GM21390 (cell line): Measurements from ENCODE around the gene IL12RB2.
A peak's percentile ranks its signal among the peaks of the same experiment; 100 is the strongest.

Experiments
- ATAC-seq: cut with Tn5 transposase; IDR thresholded peaks from one replicate; pipeline ENCODE4 v1.9.1; 2021; ENCODE audit not compliant: unreplicated experiment

IL12RB2 gene

DNA sequence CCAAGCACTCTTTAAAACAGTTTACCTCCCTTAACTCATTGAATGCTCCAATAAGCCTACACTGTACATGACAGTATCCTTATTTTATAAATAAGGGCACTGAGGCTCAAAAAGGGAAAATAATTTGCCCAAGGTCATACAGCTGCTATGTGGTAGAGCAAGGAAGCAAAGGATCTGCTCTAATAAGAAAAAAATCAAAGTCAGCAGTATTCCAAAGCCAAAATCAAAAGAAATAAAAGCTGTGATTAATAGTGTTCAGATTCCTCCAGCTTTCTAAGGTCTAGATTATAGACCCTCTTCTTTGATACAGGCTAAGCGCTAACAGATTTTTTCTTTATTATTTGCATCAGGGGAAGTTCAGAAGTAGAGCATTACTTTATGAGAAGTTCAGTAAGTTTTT is 39.3 kb downstream of the IL12RB2 start:
- no peak for ATAC-seq

DNA sequence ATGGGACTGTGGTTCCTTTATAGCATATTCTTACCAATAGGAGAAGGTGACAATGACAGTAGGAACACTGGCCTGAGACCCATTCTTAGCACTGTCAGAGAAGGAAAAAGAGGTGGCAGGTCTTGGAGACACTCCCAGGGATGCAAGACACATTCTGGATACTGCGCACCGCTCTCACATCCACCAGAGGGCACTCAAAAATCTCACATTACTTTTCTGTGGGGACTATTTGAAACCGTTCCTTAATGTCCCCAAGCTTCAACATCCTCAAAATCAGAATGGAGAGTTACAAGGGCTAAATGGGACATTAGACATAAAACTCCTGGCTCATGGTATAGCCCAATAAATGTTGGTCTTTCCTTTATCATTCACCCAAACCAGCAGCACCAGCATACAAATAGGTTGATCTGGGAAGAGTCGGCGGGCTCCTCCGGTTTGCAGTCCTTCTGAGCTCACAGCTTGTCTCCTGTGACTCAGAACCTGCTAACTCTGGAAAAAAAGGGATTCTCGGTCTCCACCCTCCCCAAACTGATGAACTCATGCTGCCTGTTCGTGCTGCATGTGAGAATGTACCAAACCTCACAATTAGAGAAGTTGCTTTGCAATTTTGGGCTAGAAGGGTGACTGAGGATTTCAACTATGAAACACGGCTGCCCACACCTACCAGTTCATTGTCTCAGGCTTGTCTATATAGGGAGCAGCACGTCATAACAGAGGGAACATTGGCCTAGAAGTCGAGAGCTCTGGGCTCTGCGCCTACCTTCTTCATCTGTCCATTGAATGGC is 40.2 kb downstream of the IL12RB2 start:
- no peak for ATAC-seq

DNA sequence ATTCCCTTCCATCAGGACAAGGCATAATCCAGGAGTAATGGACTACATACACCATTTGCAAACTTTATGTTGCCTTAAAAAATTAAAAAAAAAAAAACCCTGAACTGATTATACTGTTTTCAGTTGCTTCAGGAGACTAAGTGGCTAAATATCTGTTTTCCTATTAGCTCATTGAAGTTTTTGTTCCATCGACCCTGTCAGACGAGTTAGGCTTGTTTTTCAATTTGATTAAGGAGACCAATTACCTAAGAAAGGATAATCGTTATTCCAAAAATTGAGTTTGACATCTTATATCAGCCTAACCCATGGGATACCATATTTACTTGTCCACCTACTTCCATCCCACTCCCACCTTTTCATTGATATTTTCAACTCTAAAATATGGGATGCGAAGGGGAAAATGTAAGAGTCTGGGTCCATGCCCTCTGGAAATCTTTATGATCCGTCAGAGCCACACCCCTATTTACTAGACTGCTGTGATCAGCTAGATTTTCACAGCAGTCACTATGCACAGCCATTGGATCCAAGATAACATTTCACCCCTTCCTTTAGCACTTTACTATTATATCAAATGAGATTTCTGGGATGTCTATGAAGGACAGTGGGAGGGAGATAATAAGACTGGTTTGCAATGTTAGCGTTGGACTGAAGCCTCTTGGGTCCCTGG is 41.0 kb downstream of the IL12RB2 start:
- no peak for ATAC-seq

DNA sequence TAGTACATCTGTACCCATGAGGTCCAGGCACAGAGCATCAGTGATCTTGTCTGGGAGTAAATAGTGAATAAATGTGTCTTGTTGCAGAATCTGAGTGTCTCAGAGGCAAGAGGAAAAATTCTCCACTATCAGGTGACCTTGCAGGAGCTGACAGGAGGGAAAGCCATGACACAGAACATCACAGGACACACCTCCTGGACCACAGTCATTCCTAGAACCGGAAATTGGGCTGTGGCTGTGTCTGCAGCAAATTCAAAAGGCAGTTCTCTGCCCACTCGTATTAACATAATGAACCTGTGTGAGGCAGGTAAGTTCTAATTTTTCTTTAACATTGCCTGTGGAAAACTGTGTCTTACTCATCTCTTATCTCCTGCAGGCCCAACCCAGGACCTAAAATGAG is 43.1 kb downstream of the IL12RB2 start:
- peak; percentile 58 for ATAC-seq

DNA sequence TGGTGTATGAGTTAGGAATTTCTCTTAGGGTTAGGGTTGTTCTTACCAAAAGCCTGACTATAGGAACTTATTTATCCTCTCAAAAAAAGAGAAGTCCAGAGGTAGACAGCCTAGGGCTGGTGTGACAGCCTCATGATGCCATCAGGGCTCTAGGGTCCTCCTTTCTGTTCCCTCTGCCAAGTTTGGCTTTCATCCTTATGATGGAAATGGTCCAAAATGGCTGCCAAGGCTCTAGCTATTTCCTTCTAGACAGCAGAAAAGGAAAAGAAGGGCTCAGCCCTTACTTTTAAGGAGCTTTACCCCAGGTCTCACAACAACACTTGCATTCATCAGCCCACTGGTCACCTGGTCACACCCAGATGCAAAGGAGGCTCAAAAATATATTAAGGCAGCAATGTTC is 44.5 kb downstream of the IL12RB2 start:
- ATAC-seq = no peak

DNA sequence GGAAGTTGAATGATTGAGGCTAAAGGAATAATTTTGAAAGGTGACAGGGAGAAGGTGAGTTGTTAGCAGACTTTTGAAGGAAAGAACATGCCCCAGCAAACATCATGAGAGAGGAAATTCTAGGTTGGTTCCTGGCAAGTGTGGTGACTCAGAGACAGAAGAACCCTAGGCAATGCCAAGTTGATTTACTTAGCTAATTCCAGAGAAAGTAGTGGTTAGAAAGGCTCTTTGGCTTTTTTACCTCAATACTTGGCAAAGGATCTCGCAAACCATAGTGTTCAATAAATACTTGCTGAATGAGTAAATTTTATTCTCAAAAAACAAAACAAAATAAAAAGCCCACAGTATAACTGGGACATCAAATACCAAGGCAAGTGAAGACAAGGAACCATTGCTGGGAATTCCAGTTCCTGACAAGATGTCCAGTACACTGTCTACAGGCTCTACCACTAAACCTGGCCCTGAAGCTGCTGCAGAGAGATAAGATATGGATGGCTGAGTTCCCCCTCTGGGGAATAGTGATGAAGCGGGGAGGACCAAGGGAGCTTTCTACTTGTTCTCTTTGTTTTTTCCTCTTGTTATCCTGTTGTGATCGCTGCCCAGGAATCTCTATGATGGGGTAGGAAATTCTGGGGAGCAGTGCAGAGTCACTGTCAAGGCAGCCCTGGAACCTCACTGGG is 48.2 kb downstream of the IL12RB2 start:
- no peak for ATAC-seq

DNA sequence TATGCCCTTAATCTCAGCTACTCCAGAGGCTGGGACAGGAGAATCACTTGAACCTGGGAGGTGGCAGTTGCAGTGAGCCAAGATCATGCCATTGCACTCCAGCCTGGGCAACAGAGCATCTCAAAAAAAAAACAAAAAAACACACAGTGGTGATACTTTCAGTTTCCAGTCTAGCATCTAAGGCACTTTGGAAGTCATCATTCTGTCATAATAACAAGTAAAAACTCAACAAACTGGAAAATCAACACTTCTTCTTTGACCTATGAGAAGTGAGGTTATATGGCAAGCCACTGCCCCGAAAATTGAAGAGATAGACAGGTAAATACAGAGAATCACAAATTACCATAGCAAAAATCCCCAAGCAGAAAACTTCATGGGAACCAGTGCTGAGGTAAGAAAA is 51.9 kb downstream of the IL12RB2 start:
- no peak for ATAC-seq

DNA sequence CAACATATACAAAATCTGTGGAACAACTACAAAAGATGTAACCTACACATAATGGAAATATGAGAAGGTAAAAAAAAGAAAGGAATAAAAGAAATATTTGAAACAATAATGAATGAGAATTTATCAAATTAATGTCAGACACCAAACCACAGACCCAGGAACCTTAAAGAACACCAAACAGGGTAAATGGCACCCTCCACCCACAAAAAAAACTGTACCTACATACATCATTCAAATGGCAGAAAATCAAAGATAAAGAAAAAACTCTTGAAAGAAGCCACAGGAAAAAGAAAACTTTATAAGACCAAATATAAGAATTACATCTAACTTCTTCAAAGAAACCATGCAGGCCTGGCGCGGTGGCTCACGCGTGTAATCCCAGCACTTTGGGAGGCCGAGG is 54.0 kb downstream of the IL12RB2 start:
- ATAC-seq = no peak

DNA sequence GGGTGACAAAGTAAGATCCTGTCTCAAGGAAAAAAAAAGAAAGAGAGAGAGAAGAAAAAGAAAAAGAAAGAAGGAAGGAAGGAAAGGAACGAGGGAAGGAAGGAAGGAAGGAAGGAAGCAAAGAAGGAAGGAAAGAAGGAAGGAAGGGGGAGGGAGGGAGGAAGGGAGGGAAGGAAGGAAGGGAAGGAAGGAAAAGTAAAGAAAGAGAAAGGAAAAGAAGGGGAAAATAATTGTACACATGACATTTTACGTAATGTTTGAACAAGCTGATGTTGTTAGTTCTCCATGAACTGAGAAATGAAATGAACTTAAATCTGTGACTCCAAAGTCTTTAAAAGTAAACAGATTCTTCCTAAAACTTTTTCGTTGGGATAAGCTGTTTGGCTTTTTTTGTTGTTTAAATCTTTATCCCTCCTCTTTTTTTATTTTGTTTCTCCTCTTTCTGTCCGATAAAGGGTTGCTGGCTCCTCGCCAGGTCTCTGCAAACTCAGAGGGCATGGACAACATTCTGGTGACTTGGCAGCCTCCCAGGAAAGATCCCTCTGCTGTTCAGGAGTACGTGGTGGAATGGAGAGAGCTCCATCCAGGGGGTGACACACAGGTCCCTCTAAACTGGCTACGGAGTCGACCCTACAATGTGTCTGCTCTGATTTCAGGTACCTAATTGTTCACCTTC is 59.8 kb downstream of the IL12RB2 start:
- ATAC-seq = no peak

DNA sequence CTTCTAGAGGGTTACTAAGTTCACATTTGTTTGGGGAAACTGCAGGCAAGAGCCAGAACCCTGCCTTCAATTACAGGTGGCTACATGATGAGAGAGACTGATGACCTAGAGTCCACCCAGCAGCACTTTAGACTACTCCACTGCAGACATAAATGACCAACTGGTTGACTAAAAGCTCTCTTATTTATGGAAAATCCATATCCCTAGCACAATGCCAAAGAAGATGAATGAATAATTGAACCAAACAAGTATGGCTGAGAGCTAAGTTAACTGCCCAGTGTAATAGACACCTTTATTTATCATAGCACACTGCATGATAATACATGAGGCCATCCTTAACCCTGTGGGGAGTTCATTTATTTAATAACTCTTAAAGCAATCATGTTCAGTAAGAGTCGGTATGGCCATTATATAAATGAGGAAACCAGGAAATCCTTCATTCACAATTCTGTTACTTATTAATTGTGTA is 60.4 kb downstream of the IL12RB2 start:
- ATAC-seq = no peak

DNA sequence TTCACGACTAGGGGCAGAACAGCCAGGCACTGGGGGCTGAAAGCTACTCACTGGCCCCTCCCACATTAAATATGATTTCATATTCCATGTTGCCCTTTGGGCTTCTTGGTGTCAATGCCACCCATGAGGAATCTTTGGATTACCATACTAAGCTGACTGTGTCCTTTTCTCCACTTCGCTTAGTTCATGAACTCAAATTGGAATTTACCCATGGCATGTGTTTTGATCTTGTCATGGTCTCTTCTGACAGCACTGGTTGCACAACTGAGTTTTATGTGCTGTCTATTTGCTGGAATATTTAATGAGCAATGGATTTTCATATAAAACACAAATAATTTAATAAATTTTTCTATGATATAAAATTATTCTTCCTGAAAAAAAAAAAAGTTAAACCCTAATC is 63.4 kb downstream of the IL12RB2 start:
- no peak for ATAC-seq

DNA sequence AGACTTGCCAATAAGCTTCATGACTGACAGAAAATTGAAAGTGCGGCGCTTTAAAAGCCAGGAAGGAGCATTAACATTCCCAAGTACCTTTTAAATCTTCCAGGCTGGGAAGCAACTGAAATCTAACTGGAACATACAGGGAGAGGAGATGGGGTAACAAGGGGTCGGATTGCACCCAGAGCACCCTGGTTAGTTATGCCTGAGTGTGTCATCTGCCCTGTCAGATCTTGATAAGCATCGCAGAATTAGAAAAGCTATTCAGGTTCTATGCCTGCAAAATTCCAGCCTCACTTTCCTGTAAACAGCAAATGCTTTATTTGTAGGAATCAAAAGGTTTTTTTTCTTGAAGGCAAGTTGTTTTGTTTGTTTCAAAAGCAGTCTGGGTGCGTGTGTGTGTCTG is 64.0 kb downstream of the IL12RB2 start:
- ATAC-seq = no peak

DNA sequence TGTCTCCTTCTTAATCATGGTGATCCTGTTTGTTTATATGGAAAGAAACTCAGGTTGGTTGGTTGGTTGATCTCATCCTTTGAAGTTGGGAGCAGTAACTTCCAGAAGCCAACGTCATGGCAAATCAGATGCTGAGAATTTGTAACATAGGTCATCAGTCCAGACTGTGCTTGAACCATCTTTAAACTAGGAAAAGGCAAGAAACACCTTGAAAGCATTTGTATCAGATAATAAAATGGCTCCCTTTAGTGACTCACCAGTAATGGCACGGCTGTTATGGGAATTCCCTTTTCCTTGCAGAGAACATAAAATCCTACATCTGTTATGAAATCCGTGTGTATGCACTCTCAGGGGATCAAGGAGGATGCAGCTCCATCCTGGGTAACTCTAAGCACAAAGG is 64.5 kb downstream of the IL12RB2 start:
- ATAC-seq = no peak

DNA sequence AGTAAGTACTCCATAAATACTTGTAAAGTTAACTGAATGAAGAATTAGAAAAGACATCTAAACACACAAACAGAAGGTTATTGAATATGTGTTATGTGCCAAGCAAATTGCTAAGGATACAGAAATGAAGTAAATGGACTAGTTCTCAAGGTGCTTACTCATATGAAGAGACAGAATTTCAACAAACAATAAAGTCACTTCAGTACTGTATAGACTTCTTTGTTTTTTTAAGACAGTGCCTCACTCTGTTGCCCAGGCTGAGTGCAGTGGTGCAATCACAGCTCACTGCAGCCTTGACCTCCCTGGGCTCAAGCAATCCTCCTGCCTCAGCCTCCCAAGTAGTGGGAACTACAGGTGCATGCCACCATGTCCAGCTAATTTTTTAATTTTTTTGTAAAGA is 65.2 kb downstream of the IL12RB2 start:
- ATAC-seq = no peak

DNA sequence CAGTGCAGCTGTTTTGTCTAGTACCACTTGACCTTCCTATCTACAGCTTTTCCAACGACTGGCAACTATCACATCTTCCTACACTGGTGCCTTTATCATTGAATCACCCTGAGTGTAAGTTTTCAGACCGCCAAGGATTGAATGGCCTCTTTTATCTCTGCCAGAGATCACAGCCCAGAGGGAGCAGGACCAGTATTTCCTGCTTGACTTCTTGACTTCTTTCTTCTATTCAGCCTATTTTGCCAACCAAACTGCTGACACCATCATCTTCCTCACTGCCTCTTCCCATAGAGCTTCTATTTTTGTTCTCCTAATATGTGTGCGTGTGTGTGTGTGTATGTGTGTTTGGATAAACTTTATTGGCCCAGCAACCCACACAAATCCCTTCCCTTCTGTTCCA is 68.7 kb downstream of the IL12RB2 start:
- ATAC-seq = no peak

DNA sequence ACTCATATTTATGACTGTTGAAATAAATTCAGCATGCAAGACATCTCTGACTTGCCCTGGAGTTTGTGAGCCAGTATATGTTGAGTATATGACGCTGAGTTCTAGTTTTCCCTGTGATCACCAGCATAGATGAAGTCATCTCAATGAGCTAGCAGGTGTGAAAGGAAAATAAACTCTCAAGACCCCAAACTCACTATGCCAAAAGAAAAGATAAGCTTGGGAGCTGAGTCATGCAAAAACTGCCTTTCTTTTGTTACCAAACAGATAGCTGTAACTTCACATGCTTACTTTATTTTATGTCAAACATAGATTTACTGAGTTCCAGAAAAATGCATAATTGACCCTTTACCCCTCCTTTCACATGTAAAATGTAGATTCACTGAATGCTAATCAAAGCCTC is 69.6 kb downstream of the IL12RB2 start:
- ATAC-seq = no peak

DNA sequence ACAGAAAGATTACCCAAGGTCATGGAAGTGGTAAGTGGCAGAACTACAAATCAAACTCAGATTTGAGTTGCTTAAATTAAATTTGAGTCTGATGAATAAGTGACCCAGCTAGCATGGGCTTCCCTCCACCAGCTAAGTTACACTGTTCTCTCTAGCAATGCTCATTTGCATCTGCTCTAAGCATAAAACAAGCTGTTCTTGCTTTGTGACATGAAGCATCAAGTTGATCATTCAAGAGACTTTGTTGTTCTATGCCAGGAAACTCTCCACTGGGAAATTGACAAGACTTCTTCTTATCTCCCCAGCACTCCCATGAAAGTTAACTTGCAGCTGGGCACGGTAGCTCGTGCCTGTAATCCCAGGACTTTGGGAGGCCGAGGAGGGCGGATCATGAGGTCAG is 73.5 kb downstream of the IL12RB2 start:
- no peak for ATAC-seq

DNA sequence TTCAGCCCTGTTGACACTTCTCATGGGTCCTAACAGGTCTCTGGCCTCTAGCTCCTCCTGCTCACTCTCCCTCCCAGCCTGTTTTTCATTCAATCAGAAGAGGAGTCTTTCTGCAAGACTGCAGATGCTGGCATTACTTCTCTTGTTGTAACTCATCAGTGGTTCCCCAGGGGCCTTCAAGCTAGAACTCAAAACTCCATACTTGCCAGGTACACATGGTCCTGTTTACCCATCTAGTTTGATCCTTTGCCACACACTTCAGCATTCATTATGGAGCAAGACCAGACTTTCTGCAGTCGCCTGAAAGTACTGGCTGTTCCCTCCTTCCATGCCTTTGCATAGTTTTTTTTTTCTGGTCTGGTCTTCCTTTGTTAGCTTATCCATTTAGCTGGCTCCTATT is 74.6 kb downstream of the IL12RB2 start:
- no peak for ATAC-seq

DNA sequence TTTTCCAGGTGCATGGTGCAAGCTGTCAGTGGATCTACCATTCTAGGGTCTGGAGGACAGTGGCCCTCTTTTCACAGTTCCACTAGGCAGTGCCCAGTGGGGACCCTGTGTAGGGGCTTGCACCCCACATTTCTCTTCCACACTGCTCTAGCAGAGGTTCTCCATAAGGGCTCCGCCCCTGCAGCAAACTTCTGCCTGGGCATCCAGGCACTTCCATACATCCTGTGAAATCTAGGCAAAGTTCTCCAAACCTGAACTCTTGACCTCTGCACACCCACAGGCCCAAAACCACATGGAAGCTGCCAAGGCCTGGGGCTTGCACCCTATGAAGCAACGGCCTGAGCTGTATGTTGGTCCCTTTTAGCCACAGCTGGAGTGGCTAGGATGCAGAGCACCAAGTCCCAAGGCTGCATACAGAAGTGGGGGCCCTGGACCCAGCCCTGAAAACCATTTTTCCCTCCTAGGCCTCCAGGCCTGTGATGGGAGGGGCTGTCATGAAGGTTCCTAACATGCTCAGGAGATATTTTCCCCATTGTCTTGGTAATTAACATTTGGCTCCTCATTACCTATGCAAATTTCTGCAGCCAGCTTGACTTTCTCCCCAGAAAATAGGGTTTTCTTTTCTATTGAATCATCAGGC is 76.4 kb downstream of the IL12RB2 start:
- no peak for ATAC-seq

DNA sequence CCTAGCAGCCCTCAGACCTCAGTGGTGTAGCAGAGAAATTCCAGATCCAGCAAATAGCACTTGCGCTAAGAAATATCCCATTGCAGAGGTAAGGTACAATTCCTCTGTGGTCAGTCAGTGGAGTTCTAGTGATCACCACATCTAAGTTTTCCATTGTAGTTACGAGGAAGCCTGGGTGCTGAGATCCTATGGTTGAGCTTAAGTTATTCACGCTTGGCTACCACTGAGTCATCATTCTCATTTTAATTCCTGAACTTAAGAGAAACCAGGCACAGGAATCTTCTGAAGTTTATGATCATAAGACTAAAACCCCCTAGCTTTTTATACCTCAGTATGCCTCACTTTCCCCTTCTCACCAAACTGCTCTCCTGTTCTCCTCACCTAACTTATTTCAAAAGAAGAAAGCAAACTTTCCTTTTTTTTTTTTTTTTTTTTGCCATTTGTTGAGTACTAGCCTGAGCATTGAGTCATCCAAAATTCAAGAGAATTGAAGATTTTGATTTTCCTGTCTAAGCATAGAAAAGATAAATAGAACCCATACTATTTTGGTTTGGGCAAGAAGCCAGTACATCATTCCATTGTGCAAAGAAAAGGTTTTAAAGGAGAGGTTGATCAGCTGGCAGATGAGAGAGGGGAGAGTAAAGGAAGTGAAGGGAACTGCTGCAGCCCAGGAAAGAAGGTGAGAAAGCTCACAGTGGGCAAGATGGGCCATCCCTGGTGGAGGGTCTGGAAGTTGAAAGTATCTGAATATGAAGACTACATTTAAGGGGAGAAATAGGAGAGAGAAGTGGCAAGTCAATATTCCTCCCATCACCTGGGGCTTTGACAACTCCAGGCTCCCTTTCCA is 82.6 kb downstream of the IL12RB2 start:
- no peak for ATAC-seq
